ENCODE measurements around the gene GNAO1.

GNAO1 gene

GRCh38 chr16:56399486-56399885 is 208.2 kb downstream of the GNAO1 start:
- DNase-seq (ENCODE audit: low read depth), result no peak
- H3K4me3 ChIP-seq (ENCODE audit: low read depth, low read length), result no peak overlapping the region

- H3K4me3 ChIP-seq (ENCODE audit: low read depth, low read length), result no peak overlapping the region
- DNase-seq (ENCODE audit: low read depth), result no peak
Observed at GRCh38 chr16:56400458-56400857, 209.2 kb downstream of the GNAO1 start.

- no peak overlapping the region for H3K4me3 ChIP-seq (ENCODE audit: low read depth, low read length)
- DNase-seq (ENCODE audit: low read depth), result no peak
Observed at GRCh38 chr16:56401482-56401881, 210.2 kb downstream of the GNAO1 start.

- no peak overlapping the region for H3K4me3 ChIP-seq (ENCODE audit: low read depth, low read length)
- DNase-seq (ENCODE audit: low read depth), result no peak
Observed at GRCh38 chr16:56405977-56406672, 214.8 kb downstream of the GNAO1 start.

Measured in skeletal muscle cell (primary cell).